ENCODE results near the gene TNFSF13. TPM values are rescaled to one million over a fixed set of nuclear protein-coding genes. Genes with fewer than 3 reads are reported as not detected.

Gene TNFSF13
- total and polyA plus RNA-seq, 2 of the 4 experiments (the other 2 are of a cell fraction), result 1.3 TPM; not detected in 1

DNA sequence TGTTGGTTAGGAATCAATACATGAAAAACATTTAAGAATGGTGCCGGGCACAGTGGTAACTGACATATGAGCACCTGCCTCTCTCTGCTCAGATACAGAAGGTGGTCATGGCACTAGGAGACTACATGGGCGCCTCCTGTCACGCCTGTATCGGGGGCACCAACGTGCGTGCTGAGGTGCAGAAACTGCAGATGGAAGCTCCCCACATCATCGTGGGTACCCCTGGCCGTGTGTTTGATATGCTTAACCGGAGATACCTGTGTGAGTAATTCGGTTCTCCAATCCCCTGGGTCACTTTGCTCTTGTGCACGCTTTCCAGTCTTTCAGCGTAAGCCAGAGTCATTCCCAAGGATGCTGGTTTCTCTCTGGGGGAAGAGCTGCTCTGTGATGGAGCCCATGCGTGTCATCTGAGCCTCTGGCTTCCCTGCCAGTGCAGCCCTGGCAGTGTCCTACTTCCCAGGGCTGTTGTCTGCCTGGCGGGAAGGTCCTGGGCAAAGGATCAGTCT lies 17.9 kb downstream of the TNFSF13 start:
- POLR2A ChIA-PET (ENCODE audit: unreplicated experiment), result interaction anchor here (0.5 to 1.2 kb wide), 3 partner anchors 11 to 55 kb away, joined by 4 to 14 read pairs (median 6); no protein-coding TSS in a partner anchor
- CTCF ChIA-PET, result interaction anchor here (0.6 to 2.2 kb wide), 3 partner anchors 13 to 104 kb away, joined by 3 to 9 read pairs (median 4); no protein-coding TSS in a partner anchor
- dilution Hi-C loops (cut with HindIII; ENCODE audit: low sequenced_read_pairs, unreplicated experiment), result no loop called here

More for the DNA sequence above, 17.9 kb downstream of the TNFSF13 start:
- H3K27ac ChIP-seq (ENCODE audit: insufficient read depth, low read length), result no peak overlapping the region
- no peak overlapping the region for H3K56ac ChIP-seq (ENCODE audit: extremely low read depth, insufficient read depth, low read length)
- no peak overlapping the region for H4K8ac ChIP-seq (ENCODE audit: low read depth in 2 of 2, low read length in 2 of 2)
- no peak overlapping the region for H4K91ac ChIP-seq (ENCODE audit: insufficient read depth, low read depth, low read length)
- H4K5ac ChIP-seq (ENCODE audit: low read depth, low read length), result no peak overlapping the region
- no peak overlapping the region for H3K18ac ChIP-seq (ENCODE audit: low read depth, low read length)
- peaks cover 12 to 71% of the 10 kb centered on the region in 2 experiments for H3K79me1 ChIP-seq (ENCODE audit: low read depth in 1 of 2, low read length in 2 of 2)
- no peak for TF ChIP-seq RAD21 (IDR thresholded peaks at IDR 0.05; ENCODE audit: low read length)
- TF ChIP-seq MAZ (IDR thresholded peaks at IDR 0.05; ENCODE audit: borderline replicate concordance, low read depth, low read length), result no peak
- no peak for TF ChIP-seq CHD1 (IDR thresholded peaks at IDR 0.05; ENCODE audit: low read depth, low read length)
- TF ChIP-seq RCOR1 (IDR thresholded peaks at IDR 0.05; ENCODE audit: insufficient replicate concordance, low read length), result no peak
- TF ChIP-seq NFE2L2 (IDR thresholded peaks at IDR 0.05; ENCODE audit: low read depth, low read length), result no peak
- TF ChIP-seq, protein P1, sequence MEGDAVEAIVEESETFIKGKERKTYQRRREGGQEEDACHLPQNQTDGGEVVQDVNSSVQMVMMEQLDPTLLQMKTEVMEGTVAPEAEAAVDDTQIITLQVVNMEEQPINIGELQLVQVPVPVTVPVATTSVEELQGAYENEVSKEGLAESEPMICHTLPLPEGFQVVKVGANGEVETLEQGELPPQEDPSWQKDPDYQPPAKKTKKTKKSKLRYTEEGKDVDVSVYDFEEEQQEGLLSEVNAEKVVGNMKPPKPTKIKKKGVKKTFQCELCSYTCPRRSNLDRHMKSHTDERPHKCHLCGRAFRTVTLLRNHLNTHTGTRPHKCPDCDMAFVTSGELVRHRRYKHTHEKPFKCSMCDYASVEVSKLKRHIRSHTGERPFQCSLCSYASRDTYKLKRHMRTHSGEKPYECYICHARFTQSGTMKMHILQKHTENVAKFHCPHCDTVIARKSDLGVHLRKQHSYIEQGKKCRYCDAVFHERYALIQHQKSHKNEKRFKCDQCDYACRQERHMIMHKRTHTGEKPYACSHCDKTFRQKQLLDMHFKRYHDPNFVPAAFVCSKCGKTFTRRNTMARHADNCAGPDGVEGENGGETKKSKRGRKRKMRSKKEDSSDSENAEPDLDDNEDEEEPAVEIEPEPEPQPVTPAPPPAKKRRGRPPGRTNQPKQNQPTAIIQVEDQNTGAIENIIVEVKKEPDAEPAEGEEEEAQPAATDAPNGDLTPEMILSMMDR (conservative IDR thresholded peaks at IDR 0.05; ENCODE audit: low read depth, low read length), result no peak
- TF ChIP-seq POLR2A (IDR thresholded peaks at IDR 0.05; ENCODE audit: low read depth, low read length), result no peak; the same call in 1 of the 2 replicates
- TF ChIP-seq MXI1 (IDR thresholded peaks at IDR 0.05; ENCODE audit: borderline replicate concordance, low read depth, low read length), result no peak
- TF ChIP-seq, protein P2, sequence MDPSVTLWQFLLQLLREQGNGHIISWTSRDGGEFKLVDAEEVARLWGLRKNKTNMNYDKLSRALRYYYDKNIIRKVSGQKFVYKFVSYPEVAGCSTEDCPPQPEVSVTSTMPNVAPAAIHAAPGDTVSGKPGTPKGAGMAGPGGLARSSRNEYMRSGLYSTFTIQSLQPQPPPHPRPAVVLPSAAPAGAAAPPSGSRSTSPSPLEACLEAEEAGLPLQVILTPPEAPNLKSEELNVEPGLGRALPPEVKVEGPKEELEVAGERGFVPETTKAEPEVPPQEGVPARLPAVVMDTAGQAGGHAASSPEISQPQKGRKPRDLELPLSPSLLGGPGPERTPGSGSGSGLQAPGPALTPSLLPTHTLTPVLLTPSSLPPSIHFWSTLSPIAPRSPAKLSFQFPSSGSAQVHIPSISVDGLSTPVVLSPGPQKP (IDR thresholded peaks at IDR 0.05; ENCODE audit: borderline replicate concordance, low read depth, low read length), result no peak
- H3K14ac ChIP-seq (replicated peaks; ENCODE audit: low read depth, low read length), result no peak overlapping the region
- H3K23ac ChIP-seq (ENCODE audit: low read depth, low read length), result no peak overlapping the region
- H2BK120ac ChIP-seq (ENCODE audit: low read depth, low read length), result no peak overlapping the region
- no peak overlapping the region for H2BK5ac ChIP-seq (ENCODE audit: low read depth, low read length, poor library complexity, severe bottlenecking)
- H3K9me1 ChIP-seq (ENCODE audit: insufficient read depth, low read length), result peaks cover 21% of the 10 kb centered on the region
- no peak overlapping the region for H2AK9ac ChIP-seq (replicated peaks; ENCODE audit: low read depth, low read length, poor library complexity)
- H2AK5ac ChIP-seq (ENCODE audit: low read depth, low read length), result no peak overlapping the region
- no TSS peak for BruUV-seq (replicated peaks)
- no peak overlapping the region for H2BK20ac ChIP-seq (ENCODE audit: low read depth, low read length)
- peaks cover 56% of the 10 kb centered on the region for H3K36me3 ChIP-seq (ENCODE audit: control insufficient read depth, insufficient read depth, low read length)
- H3K9me3 ChIP-seq (ENCODE audit: control insufficient read depth, insufficient read depth, low read length), result no peaks in the 10 kb centered on the region
- peaks cover 70% of the 10 kb centered on the region for H4K20me1 ChIP-seq (ENCODE audit: insufficient read depth, low read length)
- no peak overlapping the region for H3K4me3 ChIP-seq (ENCODE audit: insufficient read depth, low read depth, low read length)
- ATAC-seq (ENCODE audit: low read depth) (no peak), DNase-seq (no peak)
- no peak overlapping the region for H2BK15ac ChIP-seq (ENCODE audit: low read depth, low read length)
- no peak overlapping the region for H2AFZ ChIP-seq (replicated peaks; ENCODE audit: low read length, poor library complexity)
- H3K4me1 ChIP-seq (ENCODE audit: control insufficient read depth, insufficient read depth, low read length), result peaks cover 20% of the 10 kb centered on the region
- WGBS, 2 experiments (ENCODE audit: extremely low coverage in 2 of 2, insufficient read length in 1 of 2), result 92% methylated on average over 13 of the region's 14 CpGs; no CpG with 5 or more reads in 1 of the 2 experiments
- no peaks in the 10 kb centered on the region for H3K27me3 ChIP-seq (ENCODE audit: control insufficient read depth, insufficient read depth, low read length)
- H3K4me2 ChIP-seq (ENCODE audit: low read depth, low read length), result no peak overlapping the region
- in situ Hi-C loops (cut with MboI; ENCODE audit: low sequenced_read_pairs), result no loop called here
- H3K9ac ChIP-seq (ENCODE audit: low read depth, low read length), result no peak overlapping the region
- no peak overlapping the region for H3K4ac ChIP-seq (ENCODE audit: low read depth, low read length)
- intact Hi-C loops (cut with micrococcal nuclease), result no loop called here

All from IMR-90 (cell line).